Muscle layer of colon (tissue), 2 donors: ENCODE data around the gene BCORL1.

Source experiments
- H3K27ac ChIP-seq: one replicate; pipeline ENCODE4 v1.7.0; 2013; ENCODE audit warnings: low read depth, mild to moderate bottlenecking, low read length, moderate library complexity
- H3K27me3 ChIP-seq, 2 donors: one replicate each; pipeline ENCODE4 v1.7.0; 2013; ENCODE audit warnings: low read length in 2 of 2, mild to moderate bottlenecking in 2 of 2; ENCODE audit not compliant: insufficient read depth in 2 of 2, control insufficient read depth in 1 of 2
- H3K36me3 ChIP-seq: one replicate; pipeline ENCODE4 v1.7.0; 2013; ENCODE audit warnings: mild to moderate bottlenecking, low read length; ENCODE audit not compliant: insufficient read depth
- H3K4me1 ChIP-seq: one replicate; pipeline ENCODE4 v1.7.0; 2013; ENCODE audit warnings: mild to moderate bottlenecking, low read length; ENCODE audit not compliant: insufficient read depth
- H3K4me3 ChIP-seq, 2 donors: one replicate each; pipeline ENCODE4 v1.7.0; 2013; ENCODE audit warnings: low read length in 2 of 2, low read depth in 1 of 2, mild to moderate bottlenecking in 1 of 2, moderate library complexity in 1 of 2
- H3K9ac ChIP-seq: one replicate; pipeline ENCODE4 v1.7.0; 2013; ENCODE audit warnings: low read length
- H3K9me3 ChIP-seq: one replicate; pipeline ENCODE4 v1.7.0; 2013; ENCODE audit warnings: mild to moderate bottlenecking, low read length
- donor health status: abdominal sarcoma.
- donor health status: Adenocarcinoma of cecum.

The BCORL1 gene

DNA sequence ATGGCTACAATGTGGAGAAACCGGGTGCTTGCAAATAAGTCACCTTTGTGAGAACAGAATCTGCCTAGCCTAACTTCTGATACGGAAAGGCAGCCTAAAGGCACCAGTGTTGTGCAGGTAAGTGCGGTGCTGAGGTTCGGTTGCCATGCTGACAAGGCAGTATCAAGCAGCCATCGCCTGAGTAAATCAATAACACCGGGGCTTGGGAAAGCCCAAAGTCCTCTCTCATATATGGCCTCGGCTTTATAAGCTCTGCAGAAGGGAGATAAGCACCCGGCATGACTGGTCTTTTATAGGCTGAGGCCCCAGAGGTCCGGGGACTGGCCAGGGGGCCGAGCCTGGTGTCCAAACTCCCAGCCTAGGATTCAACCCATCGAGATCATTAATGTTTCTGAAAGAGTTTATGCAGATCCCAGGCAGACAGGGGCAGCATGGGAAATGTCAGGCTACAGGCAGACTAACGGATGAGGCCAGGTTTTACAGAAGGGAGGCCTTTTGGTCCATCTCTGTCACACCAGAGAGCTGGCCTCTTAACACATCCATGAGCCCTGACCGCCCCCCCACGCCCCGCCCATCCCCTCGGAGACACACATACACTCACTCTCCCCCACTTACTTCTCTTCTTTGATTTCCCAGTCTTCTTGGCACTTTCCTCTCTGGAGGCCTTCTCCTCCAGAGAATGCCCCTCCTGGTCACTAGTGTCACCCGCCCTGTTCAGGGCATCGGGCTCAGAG, 89.3 kb downstream of the BCORL1 start:
- no peak overlapping the region for H3K27ac ChIP-seq
- H3K27me3 ChIP-seq = no peaks in the 10 kb centered on the region
- no peak overlapping the region for H3K4me3 ChIP-seq
- peaks cover 5% of the 10 kb centered on the region for H3K36me3 ChIP-seq
- H3K9me3 ChIP-seq = no peaks in the 10 kb centered on the region
- H3K4me1 ChIP-seq = no peaks in the 10 kb centered on the region
- H3K9ac ChIP-seq = no peak overlapping the region

DNA sequence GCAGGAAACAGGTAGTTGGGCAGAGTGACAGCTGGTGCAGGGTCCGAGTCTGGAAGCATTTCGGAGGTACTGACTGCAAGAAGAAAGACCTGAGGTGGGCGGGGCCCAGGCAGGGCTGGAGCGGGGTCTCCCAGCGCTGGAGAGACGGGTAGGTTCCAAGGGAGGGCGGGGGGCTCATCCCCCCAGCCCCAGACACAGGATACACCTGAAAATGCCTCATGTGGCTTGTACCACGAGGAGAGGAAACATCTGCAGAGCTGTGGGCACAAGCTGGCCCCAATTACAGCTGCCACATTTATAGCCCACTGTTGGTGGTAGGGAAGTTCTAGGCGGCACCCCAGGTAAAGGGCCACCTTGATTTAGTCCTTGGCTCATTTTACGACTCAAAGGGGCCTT, 89.9 kb downstream of the BCORL1 start:
- no peak overlapping the region for H3K4me3 ChIP-seq
- no peaks in the 10 kb centered on the region for H3K4me1 ChIP-seq
- H3K27ac ChIP-seq = no peak overlapping the region
- H3K9ac ChIP-seq = no peak overlapping the region
- no peaks in the 10 kb centered on the region for H3K9me3 ChIP-seq
- H3K36me3 ChIP-seq = peaks cover 5% of the 10 kb centered on the region
- H3K27me3 ChIP-seq = no peaks in the 10 kb centered on the region

DNA sequence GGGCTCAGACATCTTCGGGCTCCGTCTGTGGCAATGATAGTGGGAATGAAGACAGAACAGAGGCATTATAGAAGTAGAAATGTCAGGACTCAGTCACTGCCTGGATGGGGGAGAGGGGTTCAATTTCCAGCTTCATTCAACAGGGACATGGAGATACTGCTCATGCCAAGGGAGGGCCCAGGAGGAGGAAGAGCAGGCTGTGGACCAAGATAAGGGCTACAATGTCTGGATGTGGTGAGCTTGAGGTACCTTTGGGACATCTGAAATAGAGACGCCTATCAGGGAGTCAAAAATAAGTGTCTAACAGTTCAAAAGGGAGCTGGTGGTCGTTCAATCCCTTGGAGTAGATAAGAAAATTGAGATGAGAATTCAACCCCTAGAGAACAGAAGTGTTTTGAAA, 93.3 kb downstream of the BCORL1 start:
- no peaks in the 10 kb centered on the region for H3K9me3 ChIP-seq
- no peak overlapping the region for H3K27ac ChIP-seq
- no peaks in the 10 kb centered on the region for H3K4me1 ChIP-seq
- no peaks in the 10 kb centered on the region for H3K36me3 ChIP-seq
- H3K4me3 ChIP-seq = no peak overlapping the region
- no peaks in the 10 kb centered on the region for H3K27me3 ChIP-seq
- H3K9ac ChIP-seq = no peak overlapping the region

DNA sequence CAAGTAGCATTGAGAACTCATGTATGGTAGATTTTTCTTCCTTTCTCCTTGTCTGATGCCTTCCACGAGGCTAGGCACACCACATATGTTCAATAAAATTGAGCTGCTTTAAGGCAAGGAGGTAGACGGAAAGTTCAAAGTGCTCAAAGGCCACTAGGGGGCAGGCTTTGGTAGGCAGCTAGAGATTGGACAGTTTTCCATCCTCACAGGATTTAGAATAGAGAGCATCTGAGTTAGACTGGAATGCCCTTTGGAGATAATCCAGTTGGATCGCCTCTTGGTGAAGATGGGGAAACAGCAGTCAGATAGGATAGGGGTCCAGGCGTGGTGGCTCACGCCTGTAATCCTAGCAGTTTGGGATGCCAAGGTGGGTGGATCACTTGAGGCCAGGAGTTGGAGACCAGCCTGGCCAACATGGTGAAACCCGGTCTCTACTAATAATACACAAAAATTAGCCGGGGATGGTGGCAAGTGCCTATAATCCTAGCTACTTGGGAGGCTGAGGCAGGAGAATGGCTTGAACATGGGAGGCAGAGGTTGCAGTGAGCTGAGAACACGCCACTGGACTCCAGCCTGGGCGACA, 97.5 kb downstream of the BCORL1 start:
- H3K36me3 ChIP-seq = no peaks in the 10 kb centered on the region
- H3K4me3 ChIP-seq = no peak overlapping the region
- peaks cover 8% of the 10 kb centered on the region for H3K4me1 ChIP-seq
- H3K27ac ChIP-seq = no peak overlapping the region
- no peak overlapping the region for H3K9ac ChIP-seq
- H3K9me3 ChIP-seq = no peaks in the 10 kb centered on the region
- H3K27me3 ChIP-seq = no peaks in the 10 kb centered on the region

DNA sequence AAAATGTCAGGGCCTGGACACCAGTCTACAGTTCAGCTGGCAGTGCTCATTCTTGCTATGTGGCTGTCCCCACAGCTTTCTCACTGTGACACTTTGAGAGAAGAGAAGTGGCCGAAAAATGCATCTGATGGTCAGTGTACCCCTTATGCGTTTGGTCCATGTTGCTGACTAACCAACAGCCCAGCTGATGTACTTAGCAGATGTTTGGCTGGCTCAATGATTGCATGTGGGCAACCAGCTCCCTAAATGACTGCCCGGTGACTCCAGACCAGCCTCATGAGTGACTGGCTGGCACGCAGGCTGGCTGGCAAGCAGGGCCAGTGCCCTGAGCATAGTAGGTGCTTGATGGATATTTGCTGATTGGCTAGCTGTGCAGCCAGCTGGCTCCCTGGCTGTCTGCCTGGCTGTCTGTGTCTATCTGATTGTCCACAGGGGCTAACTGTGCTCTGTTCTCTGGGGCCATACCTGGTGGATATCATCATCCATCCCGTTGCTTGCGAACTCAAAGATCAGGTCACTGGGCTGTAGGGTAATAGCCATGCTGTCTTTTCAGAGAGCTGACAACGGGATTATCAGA, 98.4 kb downstream of the BCORL1 start:
- H3K4me3 ChIP-seq = no peak overlapping the region
- no peak overlapping the region for H3K27ac ChIP-seq
- peaks cover 8% of the 10 kb centered on the region for H3K4me1 ChIP-seq
- no peak overlapping the region for H3K9ac ChIP-seq
- no peaks in the 10 kb centered on the region for H3K9me3 ChIP-seq
- no peaks in the 10 kb centered on the region for H3K36me3 ChIP-seq
- no peaks in the 10 kb centered on the region for H3K27me3 ChIP-seq

DNA sequence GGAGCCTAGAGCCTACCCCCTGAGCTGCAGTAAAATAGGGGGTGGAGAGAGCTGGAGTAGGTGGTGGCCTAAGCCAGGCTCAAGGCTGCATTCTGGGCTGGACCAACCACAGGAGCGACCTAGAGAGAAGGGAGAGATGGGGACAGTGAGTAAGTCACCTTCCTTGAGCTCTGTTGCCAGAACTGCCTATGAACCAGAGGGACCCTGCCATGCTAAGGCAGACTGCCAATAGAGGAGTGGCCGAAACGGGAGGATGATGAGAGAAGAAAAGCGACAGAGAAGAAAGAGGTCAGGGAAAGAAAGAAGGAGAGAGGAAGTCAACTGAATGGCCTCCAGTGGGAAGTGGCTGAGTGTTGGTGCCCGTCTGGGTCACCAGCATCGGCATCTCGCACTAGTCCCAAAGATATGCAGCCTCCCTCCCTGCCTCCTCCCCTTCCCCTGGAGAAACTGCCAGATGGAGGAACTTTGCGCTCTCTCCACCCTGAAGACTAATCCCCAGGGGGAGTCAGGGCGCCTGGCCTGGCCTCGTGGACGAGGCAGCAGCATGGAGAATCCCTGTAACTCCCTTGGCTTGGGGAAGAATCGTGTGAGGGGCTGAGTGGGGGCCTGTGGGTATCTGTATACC, 99.1 kb downstream of the BCORL1 start:
- Histone ChIP-seq H3K9me3 (no peaks in the 10 kb centered on the region), H3K4me1 (peaks cover 8% of the 10 kb centered on the region), H3K27ac (no peak overlapping the region), H3K27me3 (no peaks in the 10 kb centered on the region), H3K4me3 (no peak overlapping the region), H3K36me3 (no peaks in the 10 kb centered on the region), H3K9ac (no peak overlapping the region)

DNA sequence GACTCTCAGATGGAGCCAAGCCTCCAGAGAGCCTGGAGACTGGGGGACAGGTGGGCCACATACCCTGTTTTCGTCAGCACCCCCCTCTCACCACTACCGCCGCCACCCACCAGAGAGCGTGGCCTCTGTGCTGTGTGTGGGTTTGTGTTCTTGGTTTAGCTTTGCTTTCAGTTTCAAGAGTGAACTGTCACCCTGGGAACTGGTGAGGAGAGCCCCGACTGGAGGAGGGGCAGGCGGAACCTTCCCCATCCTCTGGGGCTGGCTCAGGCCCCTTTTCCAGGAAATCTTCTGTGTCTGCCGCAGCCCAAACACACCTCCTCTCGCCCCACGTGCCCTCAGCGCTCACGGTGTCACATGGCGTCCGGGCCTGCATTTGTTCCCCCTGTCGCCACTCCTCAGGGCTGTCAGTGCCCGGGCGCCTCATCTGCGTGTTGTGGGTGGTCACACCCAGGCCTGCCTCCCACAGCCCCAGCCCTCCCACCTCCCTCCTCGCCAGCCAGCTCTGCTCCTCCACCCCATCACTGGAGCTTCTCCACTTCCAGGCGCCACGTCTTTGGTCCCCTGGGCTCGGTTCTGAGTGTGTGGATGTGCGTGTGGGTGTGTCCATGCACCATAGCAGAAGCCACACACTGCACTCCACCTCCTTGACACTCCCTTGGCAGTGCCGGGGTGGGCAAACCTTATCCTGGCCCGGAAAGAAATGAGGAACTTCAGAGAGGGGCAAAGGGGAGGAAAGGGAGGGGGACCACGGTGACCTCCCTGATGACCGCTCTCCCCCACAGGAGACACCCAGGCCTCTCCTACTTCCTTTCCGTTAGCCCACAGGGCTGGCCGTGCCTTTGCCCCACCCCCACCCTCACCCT, 100.0 kb downstream of the BCORL1 start:
- no peaks in the 10 kb centered on the region for H3K36me3 ChIP-seq
- H3K4me1 ChIP-seq = peaks cover 8% of the 10 kb centered on the region
- H3K27me3 ChIP-seq = no peaks in the 10 kb centered on the region
- no peak overlapping the region for H3K9ac ChIP-seq
- H3K9me3 ChIP-seq = no peaks in the 10 kb centered on the region
- H3K27ac ChIP-seq = no peak overlapping the region
- H3K4me3 ChIP-seq = no peak overlapping the region

DNA sequence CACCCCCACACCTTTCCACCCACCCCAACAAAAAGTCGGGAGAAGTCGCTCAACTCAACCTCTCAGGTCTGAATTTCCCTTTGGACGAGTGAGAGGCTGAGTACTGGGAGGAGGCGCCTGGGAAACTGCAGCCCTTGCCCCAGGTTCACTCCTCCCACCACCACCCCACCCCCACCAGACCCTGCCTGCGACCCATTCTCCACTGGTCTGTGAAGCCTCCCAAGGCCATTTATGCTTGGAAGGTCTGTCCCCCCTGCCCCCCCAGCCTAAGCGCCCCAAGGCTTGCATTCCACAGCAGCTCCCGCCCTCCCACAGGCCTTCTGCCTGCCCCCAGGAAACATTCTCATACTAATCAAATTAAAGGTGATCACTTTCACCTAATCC, 100.7 kb downstream of the BCORL1 start:
- Histone ChIP-seq H3K9ac (no peak overlapping the region), H3K4me1 (peaks cover 8% of the 10 kb centered on the region), H3K36me3 (no peaks in the 10 kb centered on the region), H3K9me3 (no peaks in the 10 kb centered on the region), H3K4me3 (no peak overlapping the region), H3K27ac (no peak overlapping the region), H3K27me3 (no peaks in the 10 kb centered on the region)

DNA sequence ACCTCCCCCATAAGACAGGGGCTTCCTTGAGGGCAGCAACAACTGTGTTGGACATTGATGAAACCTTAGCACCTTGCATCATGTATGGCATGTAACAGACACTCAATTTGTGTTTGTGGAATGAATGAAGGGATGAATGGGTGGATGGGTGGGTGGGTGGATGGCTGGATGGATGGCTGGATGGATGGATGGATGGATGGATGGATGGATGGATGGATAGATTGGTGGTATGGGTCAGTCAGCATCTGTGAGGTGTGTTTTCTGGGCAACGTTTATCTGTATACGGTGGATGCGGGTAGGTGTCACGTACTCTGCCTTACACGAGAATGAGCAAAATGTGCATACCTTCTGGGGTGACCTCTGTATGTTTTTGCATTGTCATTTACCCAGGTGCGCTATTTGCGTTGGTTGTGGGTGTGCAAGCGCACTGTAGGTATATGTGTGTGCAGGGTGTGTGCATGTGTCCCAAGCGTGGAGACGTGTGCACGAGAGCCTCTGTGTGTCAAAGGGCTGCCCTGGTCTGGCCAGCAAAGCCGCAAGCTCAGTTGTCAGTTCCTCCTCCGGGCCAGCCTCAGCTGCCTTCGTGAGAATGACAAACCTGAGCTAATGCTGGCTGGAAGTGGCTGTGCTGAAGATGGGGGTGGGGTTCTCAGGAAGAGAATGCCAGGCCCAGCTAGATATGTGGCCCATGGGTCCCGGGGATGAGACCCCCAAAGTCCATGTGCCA, 101.4 kb downstream of the BCORL1 start:
- H3K27ac ChIP-seq = no peak overlapping the region
- H3K9ac ChIP-seq = no peak overlapping the region
- peaks cover 8% of the 10 kb centered on the region for H3K4me1 ChIP-seq

DNA sequence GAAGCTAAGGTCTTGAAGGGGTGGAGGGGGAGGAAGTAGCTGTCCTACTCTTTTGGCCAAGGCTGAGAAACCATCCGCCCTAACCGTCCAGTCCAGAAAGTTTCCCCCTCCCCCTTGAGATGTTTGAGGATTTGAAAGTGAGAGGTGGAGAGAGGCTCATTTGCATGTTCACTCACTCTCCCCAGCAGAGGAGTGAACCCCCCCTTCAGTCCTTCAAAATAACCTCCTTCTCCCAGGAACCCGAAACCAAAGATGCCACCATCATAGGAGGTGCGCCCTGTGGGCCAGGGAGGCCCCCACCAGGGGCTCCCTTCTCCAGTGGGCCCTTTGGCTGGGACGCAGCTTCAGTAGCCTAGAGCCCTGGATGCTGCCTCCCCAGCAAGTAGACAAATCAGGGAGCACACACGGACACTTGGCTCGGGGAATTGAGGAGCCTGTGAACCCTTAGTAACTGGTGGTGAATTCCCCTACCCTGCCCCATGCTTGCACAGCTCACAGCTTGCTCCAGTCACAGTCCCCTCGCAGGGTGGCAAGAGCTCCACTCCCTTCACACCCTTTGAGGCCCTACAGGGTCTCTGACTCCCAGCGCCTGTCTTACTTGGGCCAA, 102.3 kb downstream of the BCORL1 start:
- H3K36me3 ChIP-seq = no peaks in the 10 kb centered on the region

More for the DNA sequence above, 101.4 kb downstream of the BCORL1 start:
- H3K9me3 ChIP-seq = no peaks in the 10 kb centered on the region
- no peaks in the 10 kb centered on the region for H3K27me3 ChIP-seq
- H3K4me3 ChIP-seq = no peak overlapping the region
- H3K36me3 ChIP-seq = no peaks in the 10 kb centered on the region

More for the DNA sequence above, 102.3 kb downstream of the BCORL1 start:
- Histone ChIP-seq H3K4me1 (peaks cover 8% of the 10 kb centered on the region), H3K9ac (no peak overlapping the region), H3K27ac (no peak overlapping the region), H3K4me3 (no peak overlapping the region), H3K27me3 (no peaks in the 10 kb centered on the region), H3K9me3 (no peaks in the 10 kb centered on the region)
